Muscle of leg (tissue), 11 donors: ENCODE results near the gene FGF11. TPM values are rescaled to one million over a fixed set of nuclear protein-coding genes. Genes with fewer than 3 reads are reported as not detected.
"Not testable (repeated sequence)": the region's sequence is repeated elsewhere in the genome, so short reads cannot be mapped to it uniquely, and the experiment has no call there.

Experiments used
- DNase-seq: peaks from one replicate; pipeline ENCODE4 v3.0.0; 2013
- H3K27ac ChIP-seq: one replicate; pipeline ENCODE4 v1.5.1; 2013; ENCODE audit warnings: mild to moderate bottlenecking, low read length, control low read depth
- H3K27me3 ChIP-seq: one replicate; pipeline ENCODE4 v1.6.1; 2013; ENCODE audit warnings: low read length; ENCODE audit not compliant: control insufficient read depth, insufficient read depth
- H3K36me3 ChIP-seq: one replicate; pipeline ENCODE4 v1.6.1; 2013; ENCODE audit warnings: low read length; ENCODE audit not compliant: control insufficient read depth, insufficient read depth
- H3K4me1 ChIP-seq: one replicate; pipeline ENCODE4 v1.6.1; 2013; ENCODE audit warnings: low read length; ENCODE audit not compliant: control insufficient read depth, insufficient read depth
- H3K4me3 ChIP-seq: one replicate; pipeline ENCODE4 v1.5.1; 2013; ENCODE audit warnings: low read length, control low read depth
- H3K9me3 ChIP-seq: replicated peaks from 2 replicates; pipeline ENCODE4 v1.6.1; 2013; ENCODE audit warnings: low read depth, low read length; ENCODE audit not compliant: control insufficient read depth
- WGBS: methylation state at CpG from one replicate; pipeline ENCODE4 v1.1.5; 2013; ENCODE audit warnings: missing lambda C conversion rate; ENCODE audit not compliant: insufficient coverage; 5-methylcytosine and 5-hydroxymethylcytosine counted together
- polyA plus RNA-seq, 8 donors: library from polyadenylated mRNA; unstranded; fragments of 120-200 nt; gene quantifications; one replicate each; pipeline versions ENCODE4 v1.2.1 to v1.2.3, GENCODE V29; 2013; ENCODE audit warnings: inconsistent platforms in 1 of 8, low replicate concordance in 1 of 8; ENCODE audit not compliant: insufficient read length in 8 of 8, insufficient read depth in 1 of 8
- total RNA-seq: library from RNA; stranded (reverse); fragments of 120-200 nt; gene quantifications from one replicate; pipeline ENCODE4 v1.2.4, GENCODE V29; 2013

FGF11 gene
- total and polyA plus RNA-seq, 9 donors: 1.0 to 4.8 (median 2.0) TPM

GRCh38 chr17:7462474-7463371 lies 23.4 kb downstream of the FGF11 start:
- Histone ChIP-seq H3K27ac (no peak overlapping the region), H3K27me3 (no peaks in the 10 kb centered on the region), H3K4me3 (no peak overlapping the region), H3K36me3 (peaks cover 60% of the 10 kb centered on the region), H3K4me1 (peaks cover 14% of the 10 kb centered on the region), H3K9me3 (no peaks in the 10 kb centered on the region)
- DNase-seq: no peak
- WGBS: 89% methylated on average over 29 of the region's 44 CpGs

GRCh38 chr17:7463372-7463846 lies 24.1 kb downstream of the FGF11 start:
- no peaks in the 10 kb centered on the region for H3K9me3 ChIP-seq
- no peak overlapping the region for H3K4me3 ChIP-seq
- H3K36me3 ChIP-seq: peaks cover 59% of the 10 kb centered on the region
- no peaks in the 10 kb centered on the region for H3K27me3 ChIP-seq
- no peak overlapping the region for H3K27ac ChIP-seq
- DNase-seq: no peak
- 96% methylated on average over 8 of the region's 14 CpGs for WGBS
- H3K4me1 ChIP-seq: peaks cover 14% of the 10 kb centered on the region

GRCh38 chr17:7464081-7464480 lies 24.8 kb downstream of the FGF11 start:
- WGBS: 90% methylated on average over 3 of the region's 9 CpGs
- Histone ChIP-seq H3K4me3 (no peak overlapping the region), H3K9me3 (no peaks in the 10 kb centered on the region), H3K27me3 (no peaks in the 10 kb centered on the region), H3K4me1 (peaks cover 14% of the 10 kb centered on the region), H3K27ac (no peak overlapping the region), H3K36me3 (peaks cover 57% of the 10 kb centered on the region)
- no peak for DNase-seq

- Histone ChIP-seq H3K4me3 (no peak overlapping the region), H3K36me3 (peaks cover 50% of the 10 kb centered on the region), H3K9me3 (no peaks in the 10 kb centered on the region), H3K27ac (no peak overlapping the region), H3K27me3 (no peaks in the 10 kb centered on the region), H3K4me1 (peaks cover 14% of the 10 kb centered on the region)
- 90% methylated on average over 27 of the region's 33 CpGs for WGBS
- no peak for DNase-seq
Observed at GRCh38 chr17:7465597-7466275, 26.4 kb downstream of the FGF11 start.

GRCh38 chr17:7466318-7466638 lies 27.0 kb downstream of the FGF11 start:
- no peaks in the 10 kb centered on the region for H3K27me3 ChIP-seq
- H3K36me3 ChIP-seq: peaks cover 47% of the 10 kb centered on the region
- H3K4me1 ChIP-seq: peaks cover 14% of the 10 kb centered on the region
- no peaks in the 10 kb centered on the region for H3K9me3 ChIP-seq
- 75% methylated on average over 5 of the region's 9 CpGs for WGBS
- no peak for DNase-seq
- no peak overlapping the region for H3K27ac ChIP-seq
- no peak overlapping the region for H3K4me3 ChIP-seq

- Histone ChIP-seq H3K9me3 (no peaks in the 10 kb centered on the region), H3K27me3 (no peaks in the 10 kb centered on the region), H3K4me1 (peaks cover 14% of the 10 kb centered on the region), H3K4me3 (no peak overlapping the region), H3K27ac (no peak overlapping the region), H3K36me3 (peaks cover 43% of the 10 kb centered on the region)
- no peak for DNase-seq
- 73% methylated on average over 13 of the region's 16 CpGs for WGBS
Observed at GRCh38 chr17:7466639-7467341, 27.5 kb downstream of the FGF11 start.

- Histone ChIP-seq H3K36me3 (peaks cover 36% of the 10 kb centered on the region), H3K27me3 (no peaks in the 10 kb centered on the region), H3K4me3 (no peak overlapping the region), H3K9me3 (no peaks in the 10 kb centered on the region), H3K27ac (no peak overlapping the region), H3K4me1 (peaks cover 14% of the 10 kb centered on the region)
- DNase-seq: no peak
- 83% methylated on average over 2 of the region's 3 CpGs for WGBS
Observed at GRCh38 chr17:7467498-7467897, 28.2 kb downstream of the FGF11 start.

GRCh38 chr17:7468290-7468689 lies 29.0 kb downstream of the FGF11 start:
- no peaks in the 10 kb centered on the region for H3K9me3 ChIP-seq
- no peak overlapping the region for H3K27ac ChIP-seq
- WGBS: 90% methylated on average over 10 of the region's 11 CpGs
- H3K4me1 ChIP-seq: peaks cover 14% of the 10 kb centered on the region
- no peaks in the 10 kb centered on the region for H3K27me3 ChIP-seq
- peaks cover 28% of the 10 kb centered on the region for H3K36me3 ChIP-seq
- H3K4me3 ChIP-seq: no peak overlapping the region
- DNase-seq: no peak

GRCh38 chr17:7468804-7469389 lies 29.6 kb downstream of the FGF11 start:
- H3K9me3 ChIP-seq: no peaks in the 10 kb centered on the region
- WGBS: 81% methylated on average over 4 of the region's 12 CpGs
- no peak overlapping the region for H3K4me3 ChIP-seq
- peaks cover 22% of the 10 kb centered on the region for H3K36me3 ChIP-seq
- H3K27ac ChIP-seq: no peak overlapping the region
- DNase-seq: no peak
- H3K27me3 ChIP-seq: no peaks in the 10 kb centered on the region
- peaks cover 14% of the 10 kb centered on the region for H3K4me1 ChIP-seq

GRCh38 chr17:7469843-7470242 lies 30.5 kb downstream of the FGF11 start:
- H3K9me3 ChIP-seq, H3K4me3 ChIP-seq, H3K27ac ChIP-seq, H3K27me3 ChIP-seq, DNase-seq: not testable (repeated sequence)
- H3K36me3 ChIP-seq: peaks cover 21% of the 10 kb centered on the region
- WGBS: 96% methylated on average over 5 of the region's 12 CpGs
- H3K4me1 ChIP-seq: peaks cover 14% of the 10 kb centered on the region
